ENCODE results near the gene MYLK3. TPM values are rescaled to one million over a fixed set of nuclear protein-coding genes. Genes with fewer than 3 reads are reported as not detected.

Gene MYLK3
- total and polyA plus RNA-seq, 2 donors (not counting 3 experiments of a cell fraction or from before 2014, with no cell fraction given), result not detected

DNA sequence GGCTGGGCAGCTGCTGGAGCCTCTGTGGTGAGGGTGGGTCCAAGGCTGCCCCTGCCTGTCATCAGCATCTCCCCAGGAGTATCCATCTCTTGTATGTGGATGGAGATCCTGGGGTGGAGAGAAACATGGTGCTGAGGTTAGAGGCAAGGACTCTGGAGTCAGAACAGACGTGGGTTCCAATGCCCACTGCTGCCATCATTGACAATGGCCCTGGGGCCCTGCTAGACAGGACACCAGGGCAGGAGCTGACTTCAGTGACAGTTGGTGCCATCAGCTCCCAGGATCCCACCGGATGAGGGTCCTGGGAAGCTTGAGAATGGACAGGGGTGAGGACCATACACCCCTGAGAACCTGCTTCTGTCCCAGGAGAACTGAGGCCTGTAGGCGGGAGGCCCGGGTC lies 15.6 kb downstream of the MYLK3 start:
- Histone ChIP-seq H2AFZ (ENCODE audit: low read depth, low read length) (no peak overlapping the region), H3K36me3 (ENCODE audit: control insufficient read depth in 2 of 2, extremely low read depth in 1 of 2, insufficient read depth in 2 of 2, low read length in 2 of 2) (no peaks in the 10 kb centered on the region), H3K4me3 (replicated peaks in 1 of 3; ENCODE audit: insufficient read depth in 1 of 3, low read depth in 1 of 3, low read length in 3 of 3) (no peak overlapping the region), H3K9me3 (replicated peaks; ENCODE audit: control insufficient read depth, insufficient read depth, low read length) (no peaks in the 10 kb centered on the region), H3K4me1 (ENCODE audit: control insufficient read depth, extremely low read depth, insufficient read depth, low read length) (no peaks in the 10 kb centered on the region), H3K27me3 (ENCODE audit: control insufficient read depth in 2 of 2, insufficient read depth in 2 of 2, low read length in 2 of 2) (no peaks in the 10 kb centered on the region), H3K9me1 (replicated peaks; ENCODE audit: control insufficient read depth, extremely low read depth, insufficient read depth, low read length) (no peaks in the 10 kb centered on the region), H3K79me2 (ENCODE audit: control insufficient read depth, insufficient read depth, low read length) (no peaks in the 10 kb centered on the region), H3K27ac (ENCODE audit: insufficient read depth, low read depth, low read length) (no peak overlapping the region), H3K4me2 (ENCODE audit: insufficient read depth, low read length) (no peak overlapping the region), H3K9ac (replicated peaks; ENCODE audit: extremely low read depth, insufficient read depth, low read length) (no peak overlapping the region), H4K20me1 (replicated peaks; ENCODE audit: control insufficient read depth, extremely low read depth, insufficient read depth, low read length) (no peaks in the 10 kb centered on the region)
- DNase-seq (ENCODE audit: low read depth, low spot score), result no peak
- ChIA-PET POLR2A (no interaction called here), CTCF (interaction anchor here (1.0 kb wide), 1 partner anchor 53 kb away, joined by 3 read pairs; no protein-coding TSS in a partner anchor)
- dilution Hi-C loops (cut with MboI; ENCODE audit: extremely low pct_ligation_motif_present, low sequenced_read_pairs) (no loop called here), intact Hi-C loops (cut with micrococcal nuclease) (no loop called here)
- BruUV-seq (replicated peaks), result no TSS peak
- no peak for FAIRE-seq
- no peak for TF ChIP-seq CTCF (IDR thresholded peaks at IDR 0.05; ENCODE audit: extremely low read depth in 1 of 2, insufficient read depth in 1 of 2, low read depth in 1 of 2, low read length in 2 of 2)
- TF ChIP-seq POLR2AphosphoS5 (IDR thresholded peaks at IDR 0.05; ENCODE audit: insufficient read depth, low read depth, low read length), result no peak
- no peak for TF ChIP-seq POLR2A (IDR thresholded peaks at IDR 0.05; ENCODE audit: low read depth, low read length)
- no peak for TF ChIP-seq GATA2 (IDR thresholded peaks at IDR 0.05; ENCODE audit: insufficient read depth, insufficient read length, low read depth, low read length)
- TF ChIP-seq FOS (IDR thresholded peaks at IDR 0.05; ENCODE audit: borderline replicate concordance, insufficient read depth, low read length), result no peak
- no peak for TF ChIP-seq MAX (IDR thresholded peaks at IDR 0.05; ENCODE audit: insufficient read depth, insufficient read length)
- no peak for TF ChIP-seq EZH2 (IDR thresholded peaks at IDR 0.05; ENCODE audit: borderline replicate concordance, low read depth, low read length, severe bottlenecking)
- no peak for TF ChIP-seq MYC (IDR thresholded peaks at IDR 0.05; ENCODE audit: low read depth, low read length)
- TF ChIP-seq JUN (IDR thresholded peaks at IDR 0.05; ENCODE audit: borderline replicate concordance, insufficient read depth, insufficient read length, low read depth), result no peak
